Astrocyte of the cerebellum (primary cell): ENCODE results near the gene MYO19.

Experiments
- DNase-seq: peaks from one replicate; pipeline ENCODE4 v3.0.0-alpha.2; 2011; ENCODE audit warnings: low read depth
- H3K4me3 ChIP-seq: 2 replicates; pipeline ENCODE4 v1.5.1; 2011; ENCODE audit warnings: mild to moderate bottlenecking, low read depth, low read length, moderate library complexity
- CTCF ChIP-seq: IDR thresholded peaks from 2 replicates; pipeline ENCODE4 v1.5.1; 2012; ENCODE audit warnings: low read length, low read depth, moderate library complexity, mild to moderate bottlenecking; ENCODE audit errors: missing control alignments
- in situ Hi-C: cut with HindIII; loops from 2 replicates; pipeline ENCODE4 v1.10.0; 2017; ENCODE audit warnings: low sequenced_read_pairs

The MYO19 gene

DNA sequence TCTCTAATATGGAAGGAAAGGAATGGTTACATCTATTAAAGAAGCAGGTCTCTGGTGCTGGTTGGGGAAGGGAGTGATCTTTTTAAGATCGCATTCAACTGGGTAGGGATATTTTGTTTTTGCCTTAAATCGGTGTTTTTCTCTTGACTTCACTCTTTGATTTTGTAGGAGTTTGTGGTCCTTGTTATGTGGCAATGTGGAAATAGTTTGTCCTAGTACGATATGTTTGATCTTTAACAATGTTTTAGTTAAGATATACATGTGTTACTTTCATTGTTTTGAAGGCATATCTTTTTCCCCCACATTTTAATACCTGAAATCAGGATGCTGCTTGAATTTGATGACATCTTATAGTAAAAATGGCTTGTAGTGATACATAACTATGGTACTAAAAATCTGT lies 18.8 kb upstream of the MYO19 start:
- no peak for DNase-seq
- TF ChIP-seq CTCF = no peak
- in situ Hi-C loops = no loop called here
- H3K4me3 ChIP-seq = no peak overlapping the region

GRCh38 chr17:36550491-36551417 lies 16.1 kb upstream of the MYO19 start:
- in situ Hi-C loops = no loop called here
- TF ChIP-seq CTCF = no peak
- H3K4me3 ChIP-seq = no peak overlapping the region
- DNase-seq = no peak

- DNase-seq = no peak
- no peak for TF ChIP-seq CTCF
- H3K4me3 ChIP-seq = peak overlapping the region; percentile 16
- in situ Hi-C loops = no loop called here
These were observed 13.1 kb upstream of the MYO19 start for GRCh38 chr17:36547776-36548175.

GRCh38 chr17:36546418-36547093 lies 11.9 kb upstream of the MYO19 start:
- peak overlapping the region; percentile 99 for H3K4me3 ChIP-seq
- in situ Hi-C loops = no loop called here
- TF ChIP-seq CTCF = no peak
- DNase-seq = no peak

DNA sequence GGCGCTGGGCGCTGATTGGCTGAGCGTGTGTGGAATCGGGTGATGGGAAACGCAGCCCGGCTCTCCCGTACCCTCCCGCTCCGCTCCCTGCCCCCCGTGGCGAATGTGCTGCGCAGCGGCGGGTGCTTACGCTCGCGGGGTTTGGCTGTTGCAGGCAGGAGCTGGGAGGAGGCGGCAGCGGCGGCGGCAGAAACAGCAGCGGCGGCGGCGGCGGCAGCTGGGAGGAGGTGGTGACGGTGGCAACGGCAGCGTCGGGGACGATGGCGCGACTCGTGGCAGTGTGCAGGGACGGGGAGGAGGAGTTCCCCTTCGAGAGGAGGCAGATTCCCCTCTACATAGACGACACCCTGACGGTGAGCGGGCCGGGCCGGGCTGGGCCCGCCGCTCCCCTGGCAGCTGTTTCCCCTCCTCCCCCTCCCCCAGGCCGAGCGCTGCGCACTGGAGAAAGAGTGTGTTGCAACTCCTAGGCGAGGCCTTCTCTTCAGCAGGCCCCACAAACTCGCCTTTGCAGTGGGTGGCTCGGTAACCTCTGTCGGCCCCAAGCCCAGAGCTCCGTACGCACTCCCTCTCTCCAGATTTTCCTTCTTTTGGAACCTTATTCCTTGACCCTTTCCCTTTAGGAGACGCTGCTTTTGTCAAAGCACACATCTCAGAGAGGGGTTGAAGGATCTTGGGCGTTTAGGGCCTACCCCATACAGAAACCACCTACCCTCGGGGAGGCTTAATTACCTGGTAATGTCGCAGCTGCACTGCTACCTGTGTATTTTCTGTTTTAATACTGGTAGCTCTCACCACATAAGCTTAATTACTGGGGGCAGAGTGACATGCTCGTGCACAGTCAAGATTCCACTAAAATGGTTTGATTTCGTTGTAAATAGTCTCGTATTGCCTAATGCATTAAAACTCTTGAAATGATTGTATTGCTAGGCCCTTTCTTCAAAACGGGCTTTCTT lies 11.1 kb upstream of the MYO19 start:
- peak overlapping the region; percentile 99 for H3K4me3 ChIP-seq
- TF ChIP-seq CTCF = no peak
- in situ Hi-C loops = no loop called here
- peak; percentile 94 for DNase-seq

DNA sequence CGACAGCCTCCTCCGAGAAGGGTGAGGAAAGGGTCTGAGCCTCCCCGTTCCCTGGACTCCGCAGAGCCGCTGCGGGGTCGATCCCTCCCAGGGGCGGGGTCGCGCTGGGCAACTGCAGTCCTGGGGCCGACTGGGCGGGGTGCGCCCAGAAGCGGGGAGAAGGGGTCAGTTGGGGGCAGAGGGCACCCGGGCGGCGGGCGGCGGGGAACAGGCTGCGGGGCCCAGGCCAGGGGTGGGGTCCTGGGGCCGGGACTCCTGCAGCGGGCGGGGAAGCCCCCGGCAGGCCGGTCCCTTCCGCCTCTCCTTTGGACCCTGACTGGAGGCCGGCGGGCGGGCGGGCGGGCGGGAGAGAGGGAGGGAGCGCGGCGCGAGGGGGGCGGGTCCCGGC lies 10.4 kb upstream of the MYO19 start:
- no peak for DNase-seq
- no peak for TF ChIP-seq CTCF
- H3K4me3 ChIP-seq = peak overlapping the region; percentile 99
- in situ Hi-C loops = no loop called here
